Ramos (cell line): ENCODE measurements around the gene TTC22.
"Not testable (repeated sequence)": the region's sequence is repeated elsewhere in the genome, so short reads cannot be mapped to it uniquely, and the experiment has no call there.

Experiments
- in situ Hi-C: fragments of 300-500 bp; cut with MboI; formaldehyde crosslinking; loops from one replicate; pipeline ENCODE4 v1.14.3; 2022; ENCODE audit warnings: low sequenced_read_pairs; ENCODE audit not compliant: unreplicated experiment

The TTC22 gene

DNA sequence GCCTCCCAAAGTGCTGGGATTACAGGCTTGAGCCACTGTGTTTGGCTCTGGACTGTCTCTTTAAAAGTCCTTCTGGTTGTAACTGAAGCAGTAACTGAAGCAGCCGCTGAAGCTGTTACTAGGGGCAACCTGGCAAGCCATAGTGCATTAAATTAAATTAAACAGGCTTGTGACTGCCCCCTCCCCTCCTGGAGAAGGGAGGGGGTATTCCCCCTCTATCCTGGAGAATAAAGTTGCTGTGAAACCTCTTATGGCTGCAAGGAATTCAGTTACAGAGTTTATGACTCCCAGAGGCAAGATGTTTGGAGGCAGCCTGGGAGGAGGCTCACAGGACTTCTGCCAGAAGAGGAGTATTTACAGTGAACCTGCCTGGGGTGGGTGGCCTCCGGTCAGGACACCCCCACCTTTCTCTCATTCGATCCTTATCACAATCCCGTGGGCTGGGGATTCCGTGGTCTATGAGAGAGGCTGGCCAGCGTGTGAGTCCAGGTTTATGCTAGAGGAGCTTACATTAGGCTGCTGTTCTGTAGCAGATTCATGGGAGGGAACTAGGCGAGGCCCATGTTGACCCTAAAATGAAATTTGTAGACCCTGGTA, 8.3 kb downstream of the TTC22 start:
- in situ Hi-C loops = loop anchor here (10.0 kb wide), 1 partner anchor 118 kb away; no protein-coding TSS in a partner anchor

GRCh38 chr1:54791880-54792522, 9.1 kb downstream of the TTC22 start:
- in situ Hi-C loops = loop anchor here (10.0 kb wide), 1 partner anchor 117 kb away; no protein-coding TSS in a partner anchor

- in situ Hi-C loops = no loop called here
These were observed 12.7 kb downstream of the TTC22 start for GRCh38 chr1:54788459-54788858.

DNA sequence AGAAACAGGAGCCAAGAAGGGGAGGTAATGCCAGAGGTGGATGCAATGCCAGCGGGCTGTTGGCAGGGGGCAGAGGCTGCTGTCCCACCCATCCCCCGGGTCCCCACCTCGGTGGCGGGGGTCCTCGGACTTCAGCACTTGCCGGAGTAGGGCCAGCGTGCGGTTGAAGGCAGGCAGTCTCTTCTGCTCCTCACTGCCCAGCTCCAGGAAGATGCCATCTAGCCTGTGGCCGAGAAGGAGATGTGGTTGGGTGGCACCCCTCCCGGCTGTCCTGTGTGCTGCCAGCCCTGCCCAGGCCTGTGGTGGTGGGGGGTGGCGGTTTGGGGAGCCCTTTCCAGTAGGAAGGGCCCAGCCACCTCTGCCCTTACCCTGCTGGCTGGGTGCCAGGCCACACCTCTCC, 13.5 kb downstream of the TTC22 start:
- in situ Hi-C loops = no loop called here

DNA sequence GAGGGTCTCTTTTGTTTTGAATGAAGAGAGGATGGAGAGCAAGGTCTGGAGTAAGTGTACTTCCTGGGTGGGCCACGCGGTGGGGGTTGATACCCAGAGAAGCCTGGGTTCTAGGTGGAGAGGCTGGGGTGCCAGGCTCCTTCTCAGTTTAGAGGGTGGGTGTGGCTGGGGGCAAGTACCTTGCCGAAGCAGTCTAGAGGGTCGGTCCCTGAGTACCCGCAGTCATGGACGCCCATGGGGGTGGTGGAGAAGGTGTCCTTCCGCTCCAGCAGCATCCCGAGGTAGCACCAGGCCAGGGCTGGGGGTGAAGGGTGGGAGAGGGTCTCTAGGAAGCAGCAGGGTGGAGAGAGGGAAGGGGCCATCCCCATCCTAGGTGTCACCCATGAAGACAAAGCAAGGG, 14.3 kb downstream of the TTC22 start:
- in situ Hi-C loops = no loop called here

GRCh38 chr1:54784066-54784465, 17.1 kb downstream of the TTC22 start:
- in situ Hi-C loops = no loop called here

- in situ Hi-C loops = no loop called here
These were observed 18.5 kb downstream of the TTC22 start for GRCh38 chr1:54782588-54782987.

DNA sequence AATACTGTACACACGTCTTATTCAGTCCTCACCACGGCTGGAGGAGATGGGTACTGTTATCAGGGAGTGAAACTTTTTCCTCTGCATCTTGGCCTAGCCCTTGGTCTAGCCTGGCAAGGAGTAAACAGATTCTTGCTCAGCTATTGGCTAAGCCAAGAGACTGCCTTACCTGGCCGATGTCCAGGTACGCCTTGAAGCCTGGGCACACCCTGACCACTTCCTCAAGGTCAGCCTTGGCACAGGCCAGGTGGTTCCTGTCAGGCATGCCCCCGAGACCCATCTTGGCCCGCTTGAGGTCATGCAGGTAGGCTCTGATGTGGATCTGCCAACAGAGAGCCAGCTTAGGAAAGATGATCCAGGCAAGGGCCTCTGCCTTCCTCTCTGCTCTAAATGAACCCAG, 19.0 kb downstream of the TTC22 start:
- in situ Hi-C loops = no loop called here

- in situ Hi-C loops = no loop called here
These were observed 19.9 kb downstream of the TTC22 start for GRCh38 chr1:54781023-54781723.

- in situ Hi-C loops = no loop called here
These were observed 23.7 kb downstream of the TTC22 start for GRCh38 chr1:54777431-54777830.

GRCh38 chr1:54777011-54777410, 24.1 kb downstream of the TTC22 start:
- in situ Hi-C loops = no loop called here

GRCh38 chr1:54775828-54776721, 25.0 kb downstream of the TTC22 start:
- in situ Hi-C loops = not testable (repeated sequence)

DNA sequence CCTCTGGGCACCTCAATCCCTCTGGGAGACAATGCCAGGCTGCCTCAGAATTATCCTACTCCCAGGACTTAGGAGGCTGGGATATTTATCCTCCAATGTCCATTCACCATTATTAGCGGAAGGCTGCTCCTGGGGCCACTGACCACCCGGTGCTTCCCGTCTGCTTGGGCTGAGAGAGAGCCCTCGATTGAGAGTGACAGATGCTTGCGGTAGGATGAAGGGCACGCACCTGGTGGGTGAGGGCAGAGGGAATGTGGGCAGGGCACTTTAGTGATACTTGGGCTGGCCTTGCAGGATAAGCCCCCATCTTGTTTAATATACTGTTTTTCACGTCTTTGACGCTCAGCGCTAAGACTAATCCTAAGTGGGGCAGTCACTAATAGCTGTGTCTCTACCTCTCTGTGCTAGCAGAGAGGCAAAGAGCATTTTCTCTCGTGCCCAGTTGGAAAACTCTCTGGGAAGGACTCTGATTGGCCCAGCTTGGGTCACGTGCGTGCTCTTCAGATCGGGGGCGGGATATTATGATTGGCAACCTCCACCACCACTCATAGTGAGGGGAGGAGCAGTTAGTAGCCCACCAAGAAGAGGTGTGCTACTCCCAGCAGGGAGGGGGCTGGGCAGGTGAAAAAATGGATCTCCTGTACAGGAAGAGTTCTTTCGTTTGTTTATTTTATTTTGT, 26.2 kb downstream of the TTC22 start:
- in situ Hi-C loops = no loop called here

DNA sequence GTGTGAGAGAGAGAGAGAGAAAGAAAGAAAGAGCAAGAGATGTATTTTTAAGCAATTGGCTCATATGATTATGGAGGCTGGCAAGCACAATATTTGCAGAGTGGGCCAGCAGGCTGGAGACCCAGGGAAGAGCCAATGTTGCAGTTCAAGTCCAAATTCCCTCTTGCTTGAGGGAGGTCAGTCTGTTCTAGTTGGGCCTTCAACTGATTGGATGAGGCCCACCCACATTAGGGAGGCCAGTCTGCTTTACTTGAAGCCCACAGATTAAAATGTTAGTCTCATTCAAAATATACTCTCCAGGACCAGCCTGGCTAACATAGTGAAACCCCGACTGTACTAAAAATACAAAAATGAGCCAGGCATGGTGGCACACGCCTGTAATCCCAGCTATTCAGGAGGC, 28.2 kb downstream of the TTC22 start:
- in situ Hi-C loops = no loop called here

- in situ Hi-C loops = no loop called here
These were observed 33.0 kb downstream of the TTC22 start for GRCh38 chr1:54768093-54768492.

DNA sequence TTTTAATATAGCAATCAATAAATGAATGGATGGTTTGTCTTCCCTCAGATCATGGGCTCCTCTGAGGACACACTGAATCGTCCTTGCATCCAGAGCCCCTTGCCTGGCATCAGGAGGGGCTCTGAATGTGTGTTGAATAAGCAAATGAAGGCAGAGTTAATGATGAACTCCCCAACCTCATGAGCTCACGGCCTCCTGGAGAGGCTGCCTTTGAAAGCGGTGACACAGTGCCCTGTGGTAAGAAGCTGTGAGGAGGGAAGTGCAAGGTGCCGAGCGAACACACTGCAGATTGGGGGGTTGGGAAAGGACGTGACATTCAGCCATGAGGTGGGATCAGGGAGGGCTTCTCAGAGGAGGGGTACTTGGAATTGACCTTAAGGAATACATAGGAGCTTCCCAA, 33.6 kb downstream of the TTC22 start:
- in situ Hi-C loops = no loop called here

- in situ Hi-C loops = no loop called here
These were observed 34.4 kb downstream of the TTC22 start for GRCh38 chr1:54766726-54767125.

DNA sequence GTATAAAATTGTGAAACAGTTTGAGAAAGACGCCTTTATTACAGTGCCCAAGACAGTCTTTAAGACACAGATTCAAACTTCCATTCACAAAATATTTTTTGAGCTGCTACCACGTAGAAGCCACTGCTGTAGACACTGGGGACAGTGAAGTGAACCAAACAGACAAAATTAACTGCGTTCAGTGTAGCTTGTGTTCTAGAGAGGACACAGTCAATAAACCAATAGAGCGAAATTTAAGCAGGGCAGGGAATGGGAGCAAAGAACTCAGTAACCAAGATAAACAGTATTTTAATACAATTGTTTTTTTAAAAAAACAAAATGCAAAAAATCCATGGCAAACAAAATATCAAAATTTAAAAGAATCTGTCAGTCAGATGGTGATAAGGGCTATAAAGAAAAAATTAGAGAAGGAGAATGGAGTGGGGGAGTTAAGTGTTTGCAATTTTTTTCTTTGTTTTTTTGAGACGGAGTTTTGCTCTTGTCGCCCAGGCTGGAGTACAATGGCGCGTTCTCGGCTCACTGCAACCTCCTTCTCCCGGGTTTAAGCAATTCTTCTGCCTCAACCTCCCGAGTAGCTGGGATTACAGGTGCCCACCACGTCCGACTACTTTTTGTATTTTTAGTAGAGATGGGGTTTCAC, 36.1 kb downstream of the TTC22 start:
- in situ Hi-C loops = no loop called here

- in situ Hi-C loops = no loop called here
These were observed 36.8 kb downstream of the TTC22 start, which contains the start of gene PARS2 for GRCh38 chr1:54764133-54764921. PARS2 (minus strand) TSS chr1:54764523; CDS start chr1:54759161, 5,362 bp downstream.
